Bronchial epithelial cell (primary cell): ENCODE data around the gene MTG1. TPM values are rescaled to one million over a fixed set of nuclear protein-coding genes. Genes with fewer than 3 reads are reported as not detected.

Experiments
- DNase-seq: peaks from one replicate; pipeline ENCODE4 v3.0.0-alpha.2; 2010; ENCODE audit warnings: low read depth
- FAIRE-seq: peaks from 2 replicates; lab custom pipeline; 2011; peaks lifted over from hg19 to GRCh38; lab: Jason Lieb, UNC
- H3K27me3 ChIP-seq: 2 replicates; pipeline ENCODE4 v1.5.1; 2011; ENCODE audit warnings: low read length; ENCODE audit not compliant: control insufficient read depth, insufficient read depth
- H3K36me3 ChIP-seq: 2 replicates; pipeline ENCODE4 v1.5.1; 2011; ENCODE audit warnings: low read length; ENCODE audit not compliant: control insufficient read depth, insufficient read depth
- H3K4me3 ChIP-seq: 2 replicates; pipeline ENCODE4 v1.5.1; 2011; ENCODE audit warnings: mild to moderate bottlenecking, low read depth, low read length, control low read depth
- total RNA-seq: library from RNA; depleted of rRNA; stranded (reverse); fragments of >200 nt; gene quantifications from 2 replicates; pipeline ENCODE4 v1.2.1, GENCODE V29; 2014
- TF ChIP-seq, protein P1 (sequence below): IDR thresholded peaks from 2 replicates; pipeline ENCODE4 v1.5.1; 2011; ENCODE audit warnings: mild to moderate bottlenecking, moderate library complexity, low read length, control low read depth, inconsistent platforms; ENCODE audit not compliant: insufficient read depth, severe bottlenecking

MTG1 gene
- total RNA-seq, 1 donor from 2014 or later, result 20.5 TPM

DNA sequence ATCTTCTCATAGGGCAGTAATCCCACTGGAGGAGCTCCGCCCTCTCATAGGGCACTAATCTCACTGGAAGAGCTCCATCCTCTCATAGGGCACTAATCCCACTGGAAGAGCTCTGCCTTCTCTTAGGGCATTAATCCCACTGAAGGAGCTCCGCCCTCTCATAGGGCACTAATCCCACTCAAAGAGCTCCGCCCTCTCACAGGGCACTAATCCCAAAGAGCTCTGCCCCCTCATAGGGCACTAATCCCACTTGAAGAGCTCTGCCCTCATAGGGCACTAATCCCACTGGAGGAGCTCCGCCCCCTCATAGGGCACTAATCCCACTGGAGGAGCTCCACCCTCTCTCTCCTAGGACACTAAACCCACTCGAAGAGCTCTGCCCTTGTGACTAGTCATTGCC lies 32.7 kb upstream of the MTG1 start:
- H3K36me3 ChIP-seq, result peaks cover 17% of the 10 kb centered on the region
- no peak overlapping the region for H3K4me3 ChIP-seq
- TF ChIP-seq, protein P1, sequence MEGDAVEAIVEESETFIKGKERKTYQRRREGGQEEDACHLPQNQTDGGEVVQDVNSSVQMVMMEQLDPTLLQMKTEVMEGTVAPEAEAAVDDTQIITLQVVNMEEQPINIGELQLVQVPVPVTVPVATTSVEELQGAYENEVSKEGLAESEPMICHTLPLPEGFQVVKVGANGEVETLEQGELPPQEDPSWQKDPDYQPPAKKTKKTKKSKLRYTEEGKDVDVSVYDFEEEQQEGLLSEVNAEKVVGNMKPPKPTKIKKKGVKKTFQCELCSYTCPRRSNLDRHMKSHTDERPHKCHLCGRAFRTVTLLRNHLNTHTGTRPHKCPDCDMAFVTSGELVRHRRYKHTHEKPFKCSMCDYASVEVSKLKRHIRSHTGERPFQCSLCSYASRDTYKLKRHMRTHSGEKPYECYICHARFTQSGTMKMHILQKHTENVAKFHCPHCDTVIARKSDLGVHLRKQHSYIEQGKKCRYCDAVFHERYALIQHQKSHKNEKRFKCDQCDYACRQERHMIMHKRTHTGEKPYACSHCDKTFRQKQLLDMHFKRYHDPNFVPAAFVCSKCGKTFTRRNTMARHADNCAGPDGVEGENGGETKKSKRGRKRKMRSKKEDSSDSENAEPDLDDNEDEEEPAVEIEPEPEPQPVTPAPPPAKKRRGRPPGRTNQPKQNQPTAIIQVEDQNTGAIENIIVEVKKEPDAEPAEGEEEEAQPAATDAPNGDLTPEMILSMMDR, result no peak
- FAIRE-seq, result no peak
- DNase-seq, result no peak
- no peaks in the 10 kb centered on the region for H3K27me3 ChIP-seq

DNA sequence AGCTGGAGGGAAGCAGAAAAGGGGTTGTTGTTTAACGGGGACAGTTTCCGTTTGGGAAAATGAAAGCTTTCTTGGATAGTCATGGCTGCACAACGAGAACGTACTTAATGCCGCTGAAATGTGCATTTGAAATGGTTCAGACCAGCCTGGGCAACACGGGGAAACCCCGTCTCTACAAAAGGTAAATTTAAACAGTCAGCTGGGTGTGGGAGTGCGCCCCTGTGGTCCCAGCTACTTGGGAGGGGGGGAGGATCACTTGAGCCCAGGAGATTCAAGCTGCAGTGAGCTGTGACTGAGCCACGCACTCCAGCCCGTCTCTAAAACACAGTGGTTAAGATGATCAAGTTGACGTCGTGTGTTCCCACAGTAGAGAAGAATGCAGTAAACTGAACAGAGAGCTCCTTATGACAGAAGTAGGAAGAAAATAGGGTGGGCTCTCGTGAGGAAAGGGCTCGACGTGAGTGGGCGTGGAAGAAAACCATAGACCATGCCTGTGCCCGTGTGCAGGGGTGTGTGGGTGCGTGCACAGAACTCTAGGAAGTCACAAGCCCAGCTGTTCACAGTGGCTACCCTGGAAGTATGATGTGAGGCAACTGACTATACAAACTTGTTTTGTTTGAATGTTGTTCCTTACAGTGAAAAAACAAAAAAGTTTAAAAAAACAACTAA lies 32.0 kb upstream of the MTG1 start:
- H3K27me3 ChIP-seq, result no peaks in the 10 kb centered on the region
- H3K36me3 ChIP-seq, result peaks cover 20% of the 10 kb centered on the region
- TF ChIP-seq, protein P1, result no peak
- H3K4me3 ChIP-seq, result no peak overlapping the region
- FAIRE-seq (no peak), DNase-seq (no peak)

DNA sequence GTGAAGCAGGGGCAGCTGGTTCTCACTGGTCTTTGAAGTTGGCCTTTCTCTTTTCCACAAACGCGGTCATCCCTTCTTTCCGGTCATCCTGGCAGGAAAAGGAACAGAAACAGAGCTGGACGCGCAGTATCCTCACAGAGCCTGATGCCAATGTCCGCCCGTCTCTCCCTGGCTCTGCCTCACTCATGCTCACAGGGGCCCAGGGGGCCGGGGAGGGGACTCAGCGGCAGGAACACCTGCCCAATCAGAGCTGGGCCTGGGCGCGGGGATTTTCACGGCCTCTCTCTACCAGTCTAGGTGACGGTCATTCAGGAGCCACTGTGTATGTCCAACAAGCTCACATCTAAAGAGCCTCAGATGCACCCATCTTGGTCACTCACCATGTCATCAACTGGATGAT lies 31.1 kb upstream of the MTG1 start:
- Histone ChIP-seq H3K4me3 (no peak overlapping the region), H3K36me3 (peaks cover 20% of the 10 kb centered on the region), H3K27me3 (no peaks in the 10 kb centered on the region)
- FAIRE-seq, result no peak
- TF ChIP-seq, protein P1, result no peak
- no peak for DNase-seq

DNA sequence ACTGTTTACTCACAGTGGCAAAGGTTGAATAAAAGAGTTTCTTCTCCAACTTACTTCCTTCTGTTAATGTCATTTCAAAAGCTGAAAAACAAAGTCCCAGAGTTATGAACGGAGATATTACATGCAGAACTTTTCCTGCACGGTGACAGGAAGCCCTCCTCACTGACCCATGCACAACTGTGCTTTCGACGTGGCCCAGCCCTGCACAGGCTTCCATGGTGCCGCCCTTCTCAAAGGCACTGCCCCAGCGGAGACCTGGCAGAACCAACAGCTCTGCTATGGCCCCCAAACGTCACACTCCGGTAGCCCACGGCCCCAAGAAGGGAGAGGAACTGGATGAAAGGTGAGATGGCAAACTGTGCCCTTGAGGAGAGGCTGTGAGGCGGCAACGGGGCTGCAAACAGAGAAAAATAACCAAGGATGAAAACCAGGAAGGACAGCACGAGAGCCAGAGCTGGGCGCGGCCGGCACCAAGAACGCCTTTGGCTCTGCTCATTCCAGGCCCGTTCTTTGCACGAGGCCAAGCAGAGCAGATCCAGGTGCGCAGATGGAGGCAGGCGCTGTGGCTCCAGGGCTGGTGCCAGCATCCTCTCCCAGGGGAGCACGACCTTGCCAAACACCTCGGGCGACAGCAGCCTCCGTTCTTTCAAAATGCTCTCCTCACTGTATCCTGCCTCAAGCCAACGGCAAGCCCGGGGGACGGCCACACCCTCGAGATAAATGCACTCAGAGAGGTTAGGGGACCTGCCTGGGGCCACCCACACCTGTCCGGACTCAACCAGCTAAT lies 29.1 kb upstream of the MTG1 start:
- FAIRE-seq, result no peak
- peaks cover 32% of the 10 kb centered on the region for H3K36me3 ChIP-seq
- DNase-seq, result no peak
- TF ChIP-seq, protein P1, result no peak
- no peaks in the 10 kb centered on the region for H3K27me3 ChIP-seq
- H3K4me3 ChIP-seq, result no peak overlapping the region

DNA sequence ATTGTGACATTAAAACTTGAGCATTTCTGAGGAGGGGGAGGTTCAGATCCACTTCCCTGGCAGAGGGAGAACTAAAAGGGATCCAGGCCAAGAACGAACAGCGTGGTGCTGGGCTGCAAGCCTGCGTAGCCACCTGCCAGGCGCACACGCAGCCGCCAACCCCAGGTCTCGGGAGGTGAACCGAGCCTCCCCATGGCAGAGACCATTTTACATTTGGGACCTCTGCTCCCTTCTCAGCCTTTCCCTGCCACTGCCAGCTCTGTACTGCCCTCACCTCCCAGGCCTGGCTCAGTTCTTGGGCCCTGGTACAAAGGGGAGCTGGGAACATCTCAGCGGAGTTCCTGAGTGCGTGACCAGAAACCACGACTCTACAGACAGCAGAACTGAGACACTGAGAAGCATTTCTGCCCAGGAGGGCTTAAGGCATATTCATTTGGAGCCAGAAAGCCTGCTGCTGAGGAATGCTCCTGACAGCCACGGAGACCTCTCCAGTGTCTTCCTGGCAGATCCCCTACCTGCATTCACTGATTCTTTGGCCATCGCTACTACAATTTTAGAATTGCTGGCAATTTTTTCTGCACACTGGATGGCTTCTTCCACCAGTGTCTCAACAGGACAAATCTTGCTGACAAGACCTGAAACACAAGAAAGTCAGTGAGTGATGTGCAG lies 28.4 kb upstream of the MTG1 start:
- H3K27me3 ChIP-seq, result no peaks in the 10 kb centered on the region
- TF ChIP-seq, protein P1, result no peak
- DNase-seq (no peak), FAIRE-seq (no peak)
- H3K36me3 ChIP-seq, result peaks cover 36% of the 10 kb centered on the region
- no peak overlapping the region for H3K4me3 ChIP-seq
